ENCODE measurements around the gene SLIT3.

SLIT3 gene

GRCh38 chr5:168944004-168944403, 356.9 kb downstream of the SLIT3 start (continued):
- TF ChIP-seq CSRNP3 (CRISPR knock-in tag; IDR thresholded peaks at IDR 0.05): peak; percentile 73
- TF ChIP-seq ZC3H10 (CRISPR knock-in tag; IDR thresholded peaks at IDR 0.05): no peak
- no peak for TF ChIP-seq RARB (CRISPR knock-in tag; IDR thresholded peaks at IDR 0.05)
- no peak for TF ChIP-seq OSR1 (CRISPR knock-in tag; IDR thresholded peaks at IDR 0.05)
- 0 out of 2 replicates have a peak, but pooled peaks have one; percentile 20 for TF ChIP-seq ZNF8 (CRISPR knock-in tag; IDR thresholded peaks at IDR 0.05)
- TF ChIP-seq SNAI2 (CRISPR knock-in tag; IDR thresholded peaks at IDR 0.05): peak; percentile 45
- TF ChIP-seq ZNF70 (CRISPR knock-in tag; IDR thresholded peaks at IDR 0.05): peak; percentile 85
- TF ChIP-seq ZNF565 (CRISPR knock-in tag; conservative IDR thresholded peaks at IDR 0.05; ENCODE audit: low read depth): no peak
- peak; percentile 24; the same call in 1 of the 2 replicates for TF ChIP-seq ESRRG (CRISPR knock-in tag; IDR thresholded peaks at IDR 0.05)
- TF ChIP-seq GLIS3 (CRISPR knock-in tag; IDR thresholded peaks at IDR 0.05): peak; percentile 42; the same call in 1 of the 2 replicates
- TF ChIP-seq PPARA (CRISPR knock-in tag; IDR thresholded peaks at IDR 0.05; ENCODE audit: borderline replicate concordance): no peak
- no peak for TF ChIP-seq BACH2 (CRISPR knock-in tag; IDR thresholded peaks at IDR 0.05; ENCODE audit: borderline replicate concordance)

- TF ChIP-seq PPARA (CRISPR knock-in tag; IDR thresholded peaks at IDR 0.05; ENCODE audit: borderline replicate concordance) (no peak), TCF4 (CRISPR knock-in tag; IDR thresholded peaks at IDR 0.05; ENCODE audit: borderline replicate concordance) (no peak), BACH2 (CRISPR knock-in tag; IDR thresholded peaks at IDR 0.05; ENCODE audit: borderline replicate concordance) (no peak), CSRNP3 (CRISPR knock-in tag; IDR thresholded peaks at IDR 0.05) (no peak), TSHZ2 (CRISPR knock-in tag; IDR thresholded peaks at IDR 0.05) (no peak), GLIS3 (CRISPR knock-in tag; IDR thresholded peaks at IDR 0.05) (no peak), ZFP30 (CRISPR knock-in tag; IDR thresholded peaks at IDR 0.05) (no peak), ZNF70 (CRISPR knock-in tag; IDR thresholded peaks at IDR 0.05) (no peak), ZC3H10 (CRISPR knock-in tag; IDR thresholded peaks at IDR 0.05) (no peak), CREB5 (CRISPR knock-in tag; IDR thresholded peaks at IDR 0.05; ENCODE audit: low read depth) (no peak), CSDC2 (CRISPR knock-in tag; IDR thresholded peaks at IDR 0.05) (no peak), POU6F1 (CRISPR knock-in tag; IDR thresholded peaks at IDR 0.05; ENCODE audit: borderline replicate concordance, low read depth) (no peak), ZFP3 (CRISPR knock-in tag; IDR thresholded peaks at IDR 0.05) (no peak), RARB (CRISPR knock-in tag; IDR thresholded peaks at IDR 0.05) (no peak), ZNF8 (CRISPR knock-in tag; IDR thresholded peaks at IDR 0.05) (no peak), ISL1 (CRISPR knock-in tag; IDR thresholded peaks at IDR 0.05) (no peak), ARNTL (CRISPR knock-in tag; IDR thresholded peaks at IDR 0.05; ENCODE audit: borderline replicate concordance, low read depth) (no peak), OSR1 (CRISPR knock-in tag; IDR thresholded peaks at IDR 0.05) (no peak)
- no peak for ATAC-seq
These were observed 357.7 kb downstream of the SLIT3 start for GRCh38 chr5:168943091-168943884.

All from SK-N-SH treated with all-trans-retinoic acid at 6 μM for 48 hours (cell line).